ENCODE results near the gene ID2. TPM values are rescaled to one million over a fixed set of nuclear protein-coding genes. Genes with fewer than 3 reads are reported as not detected.
A peak's percentile ranks its signal among the peaks of the same experiment; 100 is the strongest.

ID2 gene
- total and polyA plus RNA-seq, 2 of the 13 experiments (the other 11 are each of a cell fraction or from before 2014, with no cell fraction given) = 214 to 719 TPM

GRCh38 chr2:8633735-8634313, 48.0 kb upstream of the ID2 start (continued):
- no peak for TF ChIP-seq IRX3 (CRISPR knock-in tag; IDR thresholded peaks at IDR 0.05; ENCODE audit: borderline replicate concordance, low read depth)
- peak; percentile 68; the same call in 1 of the 2 replicates for TF ChIP-seq TFAP4 (IDR thresholded peaks at IDR 0.05; ENCODE audit: borderline replicate concordance, low read depth)
- TF ChIP-seq BRCA1 (CRISPR knock-in tag; IDR thresholded peaks at IDR 0.05) = no peak
- TF ChIP-seq ARID2 (CRISPR knock-in tag; IDR thresholded peaks at IDR 0.05; ENCODE audit: borderline replicate concordance) = peak; percentile 89
- TF ChIP-seq TRAFD1 (CRISPR knock-in tag; IDR thresholded peaks at IDR 0.05; ENCODE audit: borderline replicate concordance) = no peak; the same call in 1 of the 2 replicates
- no peak for TF ChIP-seq CHD4 (IDR thresholded peaks at IDR 0.05; ENCODE audit: borderline replicate concordance, low read length)
- no peak for TF ChIP-seq NFAT5 (CRISPR knock-in tag; IDR thresholded peaks at IDR 0.05)
- peak; percentile 41 for TF ChIP-seq CEBPG (CRISPR knock-in tag; IDR thresholded peaks at IDR 0.05)
- TF ChIP-seq ZNF878 (CRISPR knock-in tag; IDR thresholded peaks at IDR 0.05) = peak; percentile 91
- TF ChIP-seq ZFAT (CRISPR knock-in tag; conservative IDR thresholded peaks at IDR 0.05) = no peak
- peak; percentile 60 for TF ChIP-seq SKI (IDR thresholded peaks at IDR 0.05; ENCODE audit: partially characterized antibody)
- TF ChIP-seq MNT (IDR thresholded peaks at IDR 0.05) = peak; percentile 40; the same call in 1 of the 2 replicates
- peak; percentile 83 for TF ChIP-seq HDAC1 (CRISPR knock-in tag; IDR thresholded peaks at IDR 0.05)
- TF ChIP-seq ZNF737 (CRISPR knock-in tag; IDR thresholded peaks at IDR 0.05; ENCODE audit: borderline replicate concordance) = no peak
- TF ChIP-seq SP5 (CRISPR knock-in tag; IDR thresholded peaks at IDR 0.05; ENCODE audit: borderline replicate concordance, low read depth) = no peak
- peak; percentile 76; the same call in 1 of the 2 replicates for TF ChIP-seq ZNF598 (CRISPR knock-in tag; IDR thresholded peaks at IDR 0.05; ENCODE audit: borderline replicate concordance)

Data from HepG2 (cell line).